ENCODE measurements around the gene RASL11B. TPM values are rescaled to one million over a fixed set of nuclear protein-coding genes. Genes with fewer than 3 reads are reported as not detected.

Gene RASL11B
- total RNA-seq, 1 experiment from 2014 or later: 30.0 TPM

- no peak overlapping the region for H3K56ac ChIP-seq (ENCODE audit: insufficient read length, low read depth, low read length)
- no peaks in the 10 kb centered on the region for H3K27me3 ChIP-seq (ENCODE audit: insufficient read depth, low read length)
- H4K5ac ChIP-seq (ENCODE audit: insufficient read length, low read depth, low read length): no peak overlapping the region
- H3K23ac ChIP-seq (ENCODE audit: insufficient read length, low read depth, low read length): no peak overlapping the region
- peak overlapping the region in 1 of 3 experiments; percentile 17; a peak in 2 of 7 replicates for H3K27ac Mint-ChIP-seq
- H3K4me2 ChIP-seq (ENCODE audit: insufficient read depth, insufficient read length, low read length): no peak overlapping the region
- no peak overlapping the region for H2BK120ac ChIP-seq (ENCODE audit: low read depth, low read length, poor library complexity, severe bottlenecking)
- no peak for DNase-seq
- no peak overlapping the region for H4K8ac ChIP-seq (replicated peaks; ENCODE audit: insufficient read length, low read depth, low read length)
- no peak overlapping the region for H2BK12ac ChIP-seq (ENCODE audit: insufficient read length, low read depth, low read length)
- peaks cover 4% of the 10 kb centered on the region in 2 experiments for H3K9me3 Mint-ChIP-seq
- TF ChIP-seq CTCF (conservative IDR thresholded peaks at IDR 0.05): no peak
- H3K79me2 ChIP-seq (ENCODE audit: insufficient read depth, low read length): no peaks in the 10 kb centered on the region
- no peaks in the 10 kb centered on the region for H3K23me2 ChIP-seq (ENCODE audit: insufficient read length, low read depth, low read length, poor library complexity, severe bottlenecking)
- peaks cover 0 to 8% (median 6%) of the 10 kb centered on the region in 3 experiments; a peak in 5 of 7 replicates for H3K36me3 Mint-ChIP-seq (ENCODE audit: insufficient read depth in 1 of 3, low read depth in 3 of 3)
- no peak overlapping the region for H4K91ac ChIP-seq (ENCODE audit: insufficient read length, low read depth, low read length)
- H2BK20ac ChIP-seq (ENCODE audit: low read depth, low read length, poor library complexity, severe bottlenecking): no peak overlapping the region
- H3K4me1 ChIP-seq (ENCODE audit: insufficient read depth, low read length): peaks cover 9% of the 10 kb centered on the region
- no peak overlapping the region for H3K4me3 Mint-ChIP-seq
- H2AFZ ChIP-seq (ENCODE audit: low read length): no peak overlapping the region
- no peak overlapping the region for H2BK15ac ChIP-seq (ENCODE audit: low read depth, low read length)
- H3K9me3 ChIP-seq (ENCODE audit: control insufficient read depth, low read depth, low read length): no peaks in the 10 kb centered on the region
- H3K4ac ChIP-seq (ENCODE audit: low read depth, low read length): no peak overlapping the region
- H3K14ac ChIP-seq (ENCODE audit: insufficient read depth, low read length): no peak overlapping the region
- H2AK5ac ChIP-seq (ENCODE audit: insufficient read length, low read length): no peak overlapping the region
- no peak overlapping the region for H2BK5ac ChIP-seq (ENCODE audit: insufficient read length, low read length)
- H3K79me1 ChIP-seq (ENCODE audit: insufficient read depth, low read depth, low read length, poor library complexity, severe bottlenecking): no peaks in the 10 kb centered on the region
- no peak overlapping the region for H3T11ph ChIP-seq (ENCODE audit: low read length)
- H3K4me1 Mint-ChIP-seq: peaks cover 53 to 57% of the 10 kb centered on the region in 2 experiments
- H3K27me3 Mint-ChIP-seq (ENCODE audit: low read depth): peaks cover 5% of the 10 kb centered on the region
- WGBS (ENCODE audit: extremely low coverage, insufficient read length, low lambda C conversion rate): no CpG with 5 or more reads among the region's 2 CpGs
- no peaks in the 10 kb centered on the region for H4K20me1 ChIP-seq (ENCODE audit: control insufficient read depth, insufficient read depth, insufficient read length)
- H3K9ac ChIP-seq (ENCODE audit: extremely low read depth, insufficient read length, low read length): no peak overlapping the region
- no peak overlapping the region for H3K18ac ChIP-seq (ENCODE audit: insufficient read length, low read depth, low read length)
- H3K27ac ChIP-seq (ENCODE audit: insufficient read length, low read depth, low read length): no peak overlapping the region
Measured at GRCh38 chr4:52877036-52877435, 14.9 kb downstream of the RASL11B start.

All from H9 (cell line).